Activated naive CD8-positive, alpha-beta T cell treated with anti-CD3 and anti-CD28 coated beads, Interleukin-2, amount 50 U/mL, for 24 hours (primary cell): ENCODE data around the gene TP73.

Source experiments
- ATAC-seq: fragments of 150-1000 bp; cut with Tn5 transposase; one replicate; pipeline ENCODE4 v1.10.0; 2021
- DNase-seq: peaks from one replicate; pipeline ENCODE4 v3.0.0; 2021
- H3K27ac Mint-ChIP-seq: one replicate; pipeline ENCODE4 v1.8.0; 2021; ENCODE audit warnings: mild to moderate bottlenecking, mixed read lengths
- H3K27me3 Mint-ChIP-seq: one replicate; pipeline ENCODE4 v1.8.0; 2021; ENCODE audit warnings: mixed read lengths
- H3K36me3 Mint-ChIP-seq: one replicate; pipeline ENCODE4 v1.8.0; 2021; ENCODE audit warnings: low read depth, mixed read lengths
- H3K4me1 Mint-ChIP-seq: one replicate; pipeline ENCODE4 v1.8.0; 2021; ENCODE audit warnings: mixed read lengths
- H3K4me3 Mint-ChIP-seq: one replicate; pipeline ENCODE4 v1.8.0; 2021; ENCODE audit warnings: mild to moderate bottlenecking, moderate library complexity, mixed read lengths
- H3K9me3 Mint-ChIP-seq: one replicate; pipeline ENCODE4 v1.8.0; 2021; ENCODE audit warnings: mixed read lengths

Gene TP73

GRCh38 chr1:3638027-3638426 is 14.3 kb upstream of the TP73 start:
- H3K9me3 Mint-ChIP-seq = no peaks in the 10 kb centered on the region
- no peak overlapping the region for H3K27ac Mint-ChIP-seq
- no peak overlapping the region for H3K4me3 Mint-ChIP-seq
- DNase-seq (no peak), ATAC-seq (no peak)
- H3K27me3 Mint-ChIP-seq = no peaks in the 10 kb centered on the region
- H3K4me1 Mint-ChIP-seq = no peaks in the 10 kb centered on the region
- peaks cover 20% of the 10 kb centered on the region for H3K36me3 Mint-ChIP-seq

GRCh38 chr1:3638676-3639075 is 13.6 kb upstream of the TP73 start:
- ATAC-seq = no peak
- no peaks in the 10 kb centered on the region for H3K4me1 Mint-ChIP-seq
- no peak overlapping the region for H3K4me3 Mint-ChIP-seq

GRCh38 chr1:3639397-3639911 is 12.9 kb upstream of the TP73 start:
- H3K4me1 Mint-ChIP-seq = no peaks in the 10 kb centered on the region
- no peaks in the 10 kb centered on the region for H3K27me3 Mint-ChIP-seq
- no peak overlapping the region for H3K4me3 Mint-ChIP-seq
- peaks cover 22% of the 10 kb centered on the region for H3K36me3 Mint-ChIP-seq
- ATAC-seq (no peak), DNase-seq (no peak)
- H3K9me3 Mint-ChIP-seq = no peaks in the 10 kb centered on the region
- no peak overlapping the region for H3K27ac Mint-ChIP-seq

More at GRCh38 chr1:3638676-3639075, 13.6 kb upstream of the TP73 start:
- Mint-ChIP-seq H3K27me3 (no peaks in the 10 kb centered on the region), H3K27ac (no peak overlapping the region), H3K9me3 (no peaks in the 10 kb centered on the region), H3K36me3 (peaks cover 20% of the 10 kb centered on the region)
- DNase-seq = no peak

GRCh38 chr1:3640121-3640837 is 12.0 kb upstream of the TP73 start:
- no peak for ATAC-seq
- H3K36me3 Mint-ChIP-seq = peaks cover 24% of the 10 kb centered on the region
- H3K9me3 Mint-ChIP-seq = no peaks in the 10 kb centered on the region
- no peaks in the 10 kb centered on the region for H3K27me3 Mint-ChIP-seq
- DNase-seq = no peak
- no peak overlapping the region for H3K27ac Mint-ChIP-seq
- no peak overlapping the region for H3K4me3 Mint-ChIP-seq
- H3K4me1 Mint-ChIP-seq = no peaks in the 10 kb centered on the region

- peaks cover 22% of the 10 kb centered on the region for H3K36me3 Mint-ChIP-seq
- no peak overlapping the region for H3K27ac Mint-ChIP-seq
- ATAC-seq = no peak
- H3K4me1 Mint-ChIP-seq = no peaks in the 10 kb centered on the region
- H3K27me3 Mint-ChIP-seq = no peaks in the 10 kb centered on the region
- H3K9me3 Mint-ChIP-seq = no peaks in the 10 kb centered on the region
- H3K4me3 Mint-ChIP-seq = no peak overlapping the region
- no peak for DNase-seq
Observed at GRCh38 chr1:3641046-3641760, 11.1 kb upstream of the TP73 start.

GRCh38 chr1:3641816-3642215 is 10.5 kb upstream of the TP73 start:
- Mint-ChIP-seq H3K27ac (no peak overlapping the region), H3K4me1 (no peaks in the 10 kb centered on the region), H3K36me3 (peaks cover 17% of the 10 kb centered on the region), H3K9me3 (no peaks in the 10 kb centered on the region), H3K27me3 (no peaks in the 10 kb centered on the region), H3K4me3 (no peak overlapping the region)
- DNase-seq (no peak), ATAC-seq (no peak)

GRCh38 chr1:3642919-3643675 is 9.2 kb upstream of the TP73 start:
- no peaks in the 10 kb centered on the region for H3K27me3 Mint-ChIP-seq
- DNase-seq (no peak), ATAC-seq (no peak)
- H3K27ac Mint-ChIP-seq = no peak overlapping the region
- H3K4me3 Mint-ChIP-seq = no peak overlapping the region
- H3K9me3 Mint-ChIP-seq = no peaks in the 10 kb centered on the region
- peaks cover 10% of the 10 kb centered on the region for H3K36me3 Mint-ChIP-seq
- peaks cover 4% of the 10 kb centered on the region for H3K4me1 Mint-ChIP-seq

GRCh38 chr1:3644273-3644672 is 8.0 kb upstream of the TP73 start:
- peaks cover 8% of the 10 kb centered on the region for H3K36me3 Mint-ChIP-seq
- no peak overlapping the region for H3K27ac Mint-ChIP-seq
- no peak overlapping the region for H3K4me3 Mint-ChIP-seq
- H3K4me1 Mint-ChIP-seq = peaks cover 16% of the 10 kb centered on the region
- H3K9me3 Mint-ChIP-seq = no peaks in the 10 kb centered on the region
- no peak for DNase-seq
- no peak for ATAC-seq
- no peaks in the 10 kb centered on the region for H3K27me3 Mint-ChIP-seq

GRCh38 chr1:3645247-3645646 is 7.1 kb upstream of the TP73 start:
- no peak for ATAC-seq
- Mint-ChIP-seq H3K36me3 (peaks cover 8% of the 10 kb centered on the region), H3K4me3 (no peak overlapping the region), H3K27me3 (no peaks in the 10 kb centered on the region), H3K9me3 (no peaks in the 10 kb centered on the region), H3K4me1 (peaks cover 18% of the 10 kb centered on the region), H3K27ac (no peak overlapping the region)
- no peak for DNase-seq

GRCh38 chr1:3645666-3646355 is 6.5 kb upstream of the TP73 start:
- Mint-ChIP-seq H3K4me1 (peaks cover 20% of the 10 kb centered on the region), H3K27ac (no peak overlapping the region), H3K36me3 (peaks cover 8% of the 10 kb centered on the region), H3K4me3 (no peak overlapping the region), H3K9me3 (no peaks in the 10 kb centered on the region), H3K27me3 (peaks cover 2% of the 10 kb centered on the region)
- no peak for ATAC-seq
- no peak for DNase-seq

GRCh38 chr1:3646596-3646995 is 5.7 kb upstream of the TP73 start:
- Mint-ChIP-seq H3K4me3 (no peak overlapping the region), H3K27me3 (peaks cover 8% of the 10 kb centered on the region), H3K27ac (no peak overlapping the region), H3K9me3 (no peaks in the 10 kb centered on the region), H3K36me3 (peaks cover 8% of the 10 kb centered on the region), H3K4me1 (peaks cover 26% of the 10 kb centered on the region)
- DNase-seq = no peak
- ATAC-seq = no peak

GRCh38 chr1:3649342-3650247 is 2.7 kb upstream of the TP73 start, which contains the start of gene WRAP73:
TSS of gene WRAP73 (minus strand) at chr1:3650103. CDS start at chr1:3649999, 104 bp downstream.
- peaks cover 25% of the 10 kb centered on the region for H3K27me3 Mint-ChIP-seq
- no peak within 1 kb of the TSS for H3K27ac Mint-ChIP-seq
- ATAC-seq (peak; percentile 94), DNase-seq (peak; percentile 87)
- no peaks in the 10 kb centered on the region for H3K9me3 Mint-ChIP-seq
- H3K4me3 Mint-ChIP-seq = peak within 1 kb of the TSS; percentile 82
- peaks cover 28% of the 10 kb centered on the region for H3K4me1 Mint-ChIP-seq
- H3K36me3 Mint-ChIP-seq = peaks cover 5% of the 10 kb centered on the region

- DNase-seq (no peak), ATAC-seq (no peak)
- peaks cover 28% of the 10 kb centered on the region for H3K4me1 Mint-ChIP-seq
- peaks cover 34% of the 10 kb centered on the region for H3K27me3 Mint-ChIP-seq
- H3K36me3 Mint-ChIP-seq = peaks cover 3% of the 10 kb centered on the region
- H3K27ac Mint-ChIP-seq = no peak overlapping the region
- H3K4me3 Mint-ChIP-seq = peak overlapping the region; percentile 82
- no peaks in the 10 kb centered on the region for H3K9me3 Mint-ChIP-seq
Observed at GRCh38 chr1:3650248-3651025, 1.9 kb upstream of the TP73 start.
